ENCODE results near the gene CEACAM1.
"Not testable (repeated sequence)": the region's sequence is repeated elsewhere in the genome, so short reads cannot be mapped to it uniquely, and the experiment has no call there.

DNA sequence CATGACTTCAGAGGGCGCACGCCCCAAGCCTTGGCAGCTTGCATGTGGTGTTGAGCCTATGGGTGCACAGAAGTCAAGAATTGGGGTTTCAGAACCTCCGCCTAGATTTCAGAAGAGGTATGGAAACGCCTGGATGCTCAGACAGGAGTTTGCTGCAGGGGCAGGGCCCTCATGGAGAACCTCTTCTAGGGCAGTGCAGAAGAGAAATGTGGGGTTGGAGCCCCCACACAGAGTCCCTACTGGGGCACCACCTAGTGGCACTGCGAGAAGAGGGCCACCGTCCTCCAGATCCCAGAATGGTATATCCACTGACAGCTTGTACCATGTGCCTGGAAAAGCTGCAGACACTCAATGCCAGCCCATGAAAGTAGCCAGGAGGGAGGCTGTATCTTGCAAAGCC lies 22.2 kb upstream of the CEACAM1 start:
- TF ChIP-seq, protein P1, sequence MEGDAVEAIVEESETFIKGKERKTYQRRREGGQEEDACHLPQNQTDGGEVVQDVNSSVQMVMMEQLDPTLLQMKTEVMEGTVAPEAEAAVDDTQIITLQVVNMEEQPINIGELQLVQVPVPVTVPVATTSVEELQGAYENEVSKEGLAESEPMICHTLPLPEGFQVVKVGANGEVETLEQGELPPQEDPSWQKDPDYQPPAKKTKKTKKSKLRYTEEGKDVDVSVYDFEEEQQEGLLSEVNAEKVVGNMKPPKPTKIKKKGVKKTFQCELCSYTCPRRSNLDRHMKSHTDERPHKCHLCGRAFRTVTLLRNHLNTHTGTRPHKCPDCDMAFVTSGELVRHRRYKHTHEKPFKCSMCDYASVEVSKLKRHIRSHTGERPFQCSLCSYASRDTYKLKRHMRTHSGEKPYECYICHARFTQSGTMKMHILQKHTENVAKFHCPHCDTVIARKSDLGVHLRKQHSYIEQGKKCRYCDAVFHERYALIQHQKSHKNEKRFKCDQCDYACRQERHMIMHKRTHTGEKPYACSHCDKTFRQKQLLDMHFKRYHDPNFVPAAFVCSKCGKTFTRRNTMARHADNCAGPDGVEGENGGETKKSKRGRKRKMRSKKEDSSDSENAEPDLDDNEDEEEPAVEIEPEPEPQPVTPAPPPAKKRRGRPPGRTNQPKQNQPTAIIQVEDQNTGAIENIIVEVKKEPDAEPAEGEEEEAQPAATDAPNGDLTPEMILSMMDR (IDR thresholded peaks at IDR 0.05): not testable (repeated sequence)
- not testable (repeated sequence) for TF ChIP-seq TCF7L2 (IDR thresholded peaks at IDR 0.05; ENCODE audit: low read depth, low read length); POLR2AphosphoS5 (IDR thresholded peaks at IDR 0.05; ENCODE audit: low read depth, low read length); REST (IDR thresholded peaks at IDR 0.05; ENCODE audit: insufficient read depth in 1 of 2, low read depth in 2 of 2, low read length in 1 of 2); SIN3A (IDR thresholded peaks at IDR 0.05; ENCODE audit: borderline replicate concordance, insufficient read depth, low read depth, low read length)
